Erythroblast (primary cell): ENCODE measurements around the gene MAPK8.

Source experiments
- GATA1 ChIP-seq: IDR thresholded peaks from 2 replicates; pipeline ENCODE4 v1.6.1; 2011; ENCODE audit warnings: low read depth, mild to moderate bottlenecking, control low read depth, low read length, moderate library complexity
- POLR2A ChIP-seq: IDR thresholded peaks from 2 replicates; pipeline ENCODE4 v1.6.1; 2011; ENCODE audit warnings: mild to moderate bottlenecking, low read length

DNA sequence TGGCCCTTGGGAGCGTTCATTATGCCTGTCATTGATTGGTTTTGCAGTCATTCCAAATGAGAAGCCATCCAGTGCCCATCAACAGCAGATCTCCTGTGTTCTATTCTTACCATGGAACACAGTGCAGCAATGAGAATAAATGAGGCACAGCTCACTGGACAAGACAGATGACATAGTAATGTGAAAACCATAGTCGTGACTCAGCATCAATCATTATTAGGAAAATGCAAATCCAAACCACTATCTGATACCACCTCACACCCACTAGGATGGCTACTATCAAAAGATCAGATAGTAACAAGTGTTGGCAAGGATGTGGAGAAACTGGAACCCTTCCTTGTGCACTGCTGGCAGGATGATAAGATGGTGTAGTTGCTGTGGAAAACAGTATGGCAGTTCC lies 153.7 kb downstream of the MAPK8 start:
- TF ChIP-seq POLR2A (no peak), GATA1 (no peak)
